ENCODE results near the gene CNKSR2.

DNA sequence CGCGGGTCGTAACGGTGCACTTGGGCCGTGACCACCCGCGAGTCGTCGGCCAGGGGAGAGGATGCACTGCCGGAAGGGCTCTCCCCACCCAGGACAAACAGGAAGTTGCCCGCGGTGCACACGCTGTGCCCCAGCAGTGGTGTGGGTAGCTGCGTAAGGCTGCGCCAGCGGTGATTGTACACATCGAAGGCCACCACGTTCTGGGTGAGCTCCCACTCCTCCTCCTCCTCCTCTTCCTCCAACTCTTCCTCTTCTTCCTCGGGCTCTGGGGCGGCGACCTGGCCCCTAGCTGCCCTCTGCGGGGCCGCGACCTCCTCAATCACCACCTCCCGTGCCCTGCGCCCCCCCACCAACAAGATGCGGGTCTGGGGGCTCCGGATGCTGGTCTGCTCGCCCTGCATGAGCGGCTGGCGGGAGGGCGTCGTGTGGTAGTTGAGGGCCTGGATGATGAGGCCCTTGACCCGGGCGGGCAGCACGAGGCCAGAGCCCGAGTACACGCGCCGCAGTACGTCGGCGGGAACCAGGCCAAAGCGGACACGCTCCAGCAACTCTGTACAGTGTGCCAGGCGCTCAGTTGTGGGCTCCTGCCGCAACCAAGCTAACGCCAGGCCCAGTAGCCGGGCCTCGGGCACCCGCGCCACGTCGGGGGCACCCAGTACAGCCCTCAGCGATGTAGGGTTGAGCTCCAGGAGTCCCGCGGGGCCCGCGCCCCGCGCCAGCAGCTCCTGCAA, 282.5 kb downstream of the CNKSR2 start:
- TF ChIP-seq POLR2A (IDR thresholded peaks at IDR 0.05), result no peak
- TF ChIP-seq, protein P1, sequence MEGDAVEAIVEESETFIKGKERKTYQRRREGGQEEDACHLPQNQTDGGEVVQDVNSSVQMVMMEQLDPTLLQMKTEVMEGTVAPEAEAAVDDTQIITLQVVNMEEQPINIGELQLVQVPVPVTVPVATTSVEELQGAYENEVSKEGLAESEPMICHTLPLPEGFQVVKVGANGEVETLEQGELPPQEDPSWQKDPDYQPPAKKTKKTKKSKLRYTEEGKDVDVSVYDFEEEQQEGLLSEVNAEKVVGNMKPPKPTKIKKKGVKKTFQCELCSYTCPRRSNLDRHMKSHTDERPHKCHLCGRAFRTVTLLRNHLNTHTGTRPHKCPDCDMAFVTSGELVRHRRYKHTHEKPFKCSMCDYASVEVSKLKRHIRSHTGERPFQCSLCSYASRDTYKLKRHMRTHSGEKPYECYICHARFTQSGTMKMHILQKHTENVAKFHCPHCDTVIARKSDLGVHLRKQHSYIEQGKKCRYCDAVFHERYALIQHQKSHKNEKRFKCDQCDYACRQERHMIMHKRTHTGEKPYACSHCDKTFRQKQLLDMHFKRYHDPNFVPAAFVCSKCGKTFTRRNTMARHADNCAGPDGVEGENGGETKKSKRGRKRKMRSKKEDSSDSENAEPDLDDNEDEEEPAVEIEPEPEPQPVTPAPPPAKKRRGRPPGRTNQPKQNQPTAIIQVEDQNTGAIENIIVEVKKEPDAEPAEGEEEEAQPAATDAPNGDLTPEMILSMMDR (IDR thresholded peaks at IDR 0.05), result no peak

Measured in Peyer's patch (tissue), 4 donors.